ENCODE measurements around the gene PHPT1. TPM values are rescaled to one million over a fixed set of nuclear protein-coding genes. Genes with fewer than 3 reads are reported as not detected.

Gene PHPT1
- total and polyA plus RNA-seq, 2 of the 13 experiments (the other 11 are each of a cell fraction or from before 2014, with no cell fraction given), result 189 to 192 TPM

DNA sequence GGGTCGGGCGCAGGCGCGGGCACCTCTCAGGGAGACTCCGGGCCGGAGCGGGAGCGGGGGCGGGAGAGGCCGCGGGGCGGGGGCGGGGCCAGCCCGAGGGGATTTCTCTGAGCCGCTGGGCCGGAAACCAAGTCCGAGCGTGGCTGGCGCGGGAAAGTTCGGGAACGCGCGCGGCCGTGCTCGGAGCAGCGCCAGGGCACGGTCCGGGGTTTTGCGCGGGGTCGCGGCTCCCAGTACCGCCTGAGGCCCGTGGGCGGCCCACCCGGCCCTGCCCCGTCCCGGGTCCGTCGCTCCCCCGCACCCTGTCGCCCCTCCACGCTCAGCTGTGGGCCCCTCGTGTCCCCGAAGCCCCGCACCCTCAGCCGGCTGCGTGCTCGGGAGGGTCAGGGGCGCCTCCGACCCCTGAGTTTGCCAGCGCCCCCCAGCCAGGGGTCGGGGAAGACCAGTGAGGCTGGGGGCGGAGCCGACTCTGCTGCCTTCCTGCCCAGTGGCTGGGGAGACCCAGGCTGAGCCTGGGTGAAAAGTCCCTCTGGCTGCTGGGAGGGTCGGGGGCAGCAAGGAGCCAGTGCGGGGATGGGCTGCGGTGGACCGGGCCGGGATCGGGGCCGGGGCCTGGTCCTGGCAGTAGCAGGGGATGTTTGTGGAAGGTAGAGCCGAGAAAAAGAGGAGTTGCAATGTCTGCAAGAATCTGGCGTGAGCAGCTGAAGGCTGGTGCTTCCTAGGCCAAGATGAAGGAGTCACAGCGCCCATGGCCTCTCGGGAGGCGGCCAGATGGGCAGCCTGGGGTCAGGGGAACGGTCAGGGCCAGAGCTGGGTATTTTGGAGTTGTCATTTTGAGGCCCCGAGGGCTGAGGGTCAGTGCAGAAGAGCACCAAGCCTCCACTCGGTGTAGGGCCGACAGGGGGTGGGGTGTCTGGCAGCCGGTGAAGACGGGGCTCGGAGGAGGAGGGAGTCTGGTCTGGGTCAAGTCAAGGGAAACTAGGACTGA is 37.7 kb downstream of the PHPT1 start (continued):
- TF ChIP-seq, protein P1, sequence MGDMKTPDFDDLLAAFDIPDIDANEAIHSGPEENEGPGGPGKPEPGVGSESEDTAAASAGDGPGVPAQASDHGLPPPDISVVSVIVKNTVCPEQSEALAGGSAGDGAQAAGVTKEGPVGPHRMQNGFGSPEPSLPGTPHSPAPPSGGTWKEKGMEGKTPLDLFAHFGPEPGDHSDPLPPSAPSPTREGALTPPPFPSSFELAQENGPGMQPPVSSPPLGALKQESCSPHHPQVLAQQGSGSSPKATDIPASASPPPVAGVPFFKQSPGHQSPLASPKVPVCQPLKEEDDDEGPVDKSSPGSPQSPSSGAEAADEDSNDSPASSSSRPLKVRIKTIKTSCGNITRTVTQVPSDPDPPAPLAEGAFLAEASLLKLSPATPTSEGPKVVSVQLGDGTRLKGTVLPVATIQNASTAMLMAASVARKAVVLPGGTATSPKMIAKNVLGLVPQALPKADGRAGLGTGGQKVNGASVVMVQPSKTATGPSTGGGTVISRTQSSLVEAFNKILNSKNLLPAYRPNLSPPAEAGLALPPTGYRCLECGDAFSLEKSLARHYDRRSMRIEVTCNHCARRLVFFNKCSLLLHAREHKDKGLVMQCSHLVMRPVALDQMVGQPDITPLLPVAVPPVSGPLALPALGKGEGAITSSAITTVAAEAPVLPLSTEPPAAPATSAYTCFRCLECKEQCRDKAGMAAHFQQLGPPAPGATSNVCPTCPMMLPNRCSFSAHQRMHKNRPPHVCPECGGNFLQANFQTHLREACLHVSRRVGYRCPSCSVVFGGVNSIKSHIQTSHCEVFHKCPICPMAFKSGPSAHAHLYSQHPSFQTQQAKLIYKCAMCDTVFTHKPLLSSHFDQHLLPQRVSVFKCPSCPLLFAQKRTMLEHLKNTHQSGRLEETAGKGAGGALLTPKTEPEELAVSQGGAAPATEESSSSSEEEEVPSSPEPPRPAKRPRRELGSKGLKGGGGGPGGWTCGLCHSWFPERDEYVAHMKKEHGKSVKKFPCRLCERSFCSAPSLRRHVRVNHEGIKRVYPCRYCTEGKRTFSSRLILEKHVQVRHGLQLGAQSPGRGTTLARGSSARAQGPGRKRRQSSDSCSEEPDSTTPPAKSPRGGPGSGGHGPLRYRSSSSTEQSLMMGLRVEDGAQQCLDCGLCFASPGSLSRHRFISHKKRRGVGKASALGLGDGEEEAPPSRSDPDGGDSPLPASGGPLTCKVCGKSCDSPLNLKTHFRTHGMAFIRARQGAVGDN (CRISPR knock-in tag; IDR thresholded peaks at IDR 0.05), result peak; percentile 50; the same call in 1 of the 2 replicates
- TF ChIP-seq MAZ (IDR thresholded peaks at IDR 0.05; ENCODE audit: borderline replicate concordance, low read depth, low read length), result no peak
- peak; percentile 71; the same call in 1 of the 2 replicates for TF ChIP-seq MAZ (CRISPR knock-in tag; IDR thresholded peaks at IDR 0.05; ENCODE audit: low read depth)
- TF ChIP-seq RXRB (CRISPR knock-in tag; IDR thresholded peaks at IDR 0.05; ENCODE audit: borderline replicate concordance), result 0 out of 2 replicates have a peak, but pooled peaks have one; percentile 9
- TF ChIP-seq, protein P2, sequence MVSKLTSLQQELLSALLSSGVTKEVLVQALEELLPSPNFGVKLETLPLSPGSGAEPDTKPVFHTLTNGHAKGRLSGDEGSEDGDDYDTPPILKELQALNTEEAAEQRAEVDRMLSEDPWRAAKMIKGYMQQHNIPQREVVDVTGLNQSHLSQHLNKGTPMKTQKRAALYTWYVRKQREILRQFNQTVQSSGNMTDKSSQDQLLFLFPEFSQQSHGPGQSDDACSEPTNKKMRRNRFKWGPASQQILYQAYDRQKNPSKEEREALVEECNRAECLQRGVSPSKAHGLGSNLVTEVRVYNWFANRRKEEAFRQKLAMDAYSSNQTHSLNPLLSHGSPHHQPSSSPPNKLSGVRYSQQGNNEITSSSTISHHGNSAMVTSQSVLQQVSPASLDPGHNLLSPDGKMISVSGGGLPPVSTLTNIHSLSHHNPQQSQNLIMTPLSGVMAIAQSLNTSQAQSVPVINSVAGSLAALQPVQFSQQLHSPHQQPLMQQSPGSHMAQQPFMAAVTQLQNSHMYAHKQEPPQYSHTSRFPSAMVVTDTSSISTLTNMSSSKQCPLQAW (CRISPR knock-in tag; IDR thresholded peaks at IDR 0.05), result peak; percentile 70; the same call in 1 of the 2 replicates
- peak; percentile 6; the same call in 1 of the 2 replicates for TF ChIP-seq POLR2AphosphoS5 (IDR thresholded peaks at IDR 0.05; ENCODE audit: low read depth, low read length)
- TF ChIP-seq ZNF430 (CRISPR knock-in tag; IDR thresholded peaks at IDR 0.05), result no peak; the same call in 1 of the 2 replicates
- TF ChIP-seq, protein P3, sequence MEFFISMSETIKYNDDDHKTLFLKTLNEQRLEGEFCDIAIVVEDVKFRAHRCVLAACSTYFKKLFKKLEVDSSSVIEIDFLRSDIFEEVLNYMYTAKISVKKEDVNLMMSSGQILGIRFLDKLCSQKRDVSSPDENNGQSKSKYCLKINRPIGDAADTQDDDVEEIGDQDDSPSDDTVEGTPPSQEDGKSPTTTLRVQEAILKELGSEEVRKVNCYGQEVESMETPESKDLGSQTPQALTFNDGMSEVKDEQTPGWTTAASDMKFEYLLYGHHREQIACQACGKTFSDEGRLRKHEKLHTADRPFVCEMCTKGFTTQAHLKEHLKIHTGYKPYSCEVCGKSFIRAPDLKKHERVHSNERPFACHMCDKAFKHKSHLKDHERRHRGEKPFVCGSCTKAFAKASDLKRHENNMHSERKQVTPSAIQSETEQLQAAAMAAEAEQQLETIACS (CRISPR knock-in tag; IDR thresholded peaks at IDR 0.05), result peak; percentile 52; the same call in 1 of the 2 replicates
- no peak for TF ChIP-seq RBAK (CRISPR knock-in tag; IDR thresholded peaks at IDR 0.05)
- TF ChIP-seq ZNF768 (CRISPR knock-in tag; IDR thresholded peaks at IDR 0.05), result peak; percentile 43; the same call in 1 of the 2 replicates
- peak; percentile 58 for TF ChIP-seq AGO2 (optimal IDR thresholded peaks at IDR 0.05; ENCODE audit: low read depth, low read length)
- TF ChIP-seq, protein P4, sequence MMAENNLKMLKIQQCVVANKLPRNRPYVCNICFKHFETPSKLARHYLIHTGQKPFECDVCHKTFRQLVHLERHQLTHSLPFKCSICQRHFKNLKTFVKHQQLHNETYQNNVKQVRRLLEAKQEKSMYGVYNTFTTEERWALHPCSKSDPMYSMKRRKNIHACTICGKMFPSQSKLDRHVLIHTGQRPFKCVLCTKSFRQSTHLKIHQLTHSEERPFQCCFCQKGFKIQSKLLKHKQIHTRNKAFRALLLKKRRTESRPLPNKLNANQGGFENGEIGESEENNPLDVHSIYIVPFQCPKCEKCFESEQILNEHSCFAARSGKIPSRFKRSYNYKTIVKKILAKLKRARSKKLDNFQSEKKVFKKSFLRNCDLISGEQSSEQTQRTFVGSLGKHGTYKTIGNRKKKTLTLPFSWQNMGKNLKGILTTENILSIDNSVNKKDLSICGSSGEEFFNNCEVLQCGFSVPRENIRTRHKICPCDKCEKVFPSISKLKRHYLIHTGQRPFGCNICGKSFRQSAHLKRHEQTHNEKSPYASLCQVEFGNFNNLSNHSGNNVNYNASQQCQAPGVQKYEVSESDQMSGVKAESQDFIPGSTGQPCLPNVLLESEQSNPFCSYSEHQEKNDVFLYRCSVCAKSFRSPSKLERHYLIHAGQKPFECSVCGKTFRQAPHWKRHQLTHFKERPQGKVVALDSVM (CRISPR knock-in tag; IDR thresholded peaks at IDR 0.05), result no peak
- no peak for TF ChIP-seq NFIC (IDR thresholded peaks at IDR 0.05; ENCODE audit: low read length)
- TF ChIP-seq, protein P5, sequence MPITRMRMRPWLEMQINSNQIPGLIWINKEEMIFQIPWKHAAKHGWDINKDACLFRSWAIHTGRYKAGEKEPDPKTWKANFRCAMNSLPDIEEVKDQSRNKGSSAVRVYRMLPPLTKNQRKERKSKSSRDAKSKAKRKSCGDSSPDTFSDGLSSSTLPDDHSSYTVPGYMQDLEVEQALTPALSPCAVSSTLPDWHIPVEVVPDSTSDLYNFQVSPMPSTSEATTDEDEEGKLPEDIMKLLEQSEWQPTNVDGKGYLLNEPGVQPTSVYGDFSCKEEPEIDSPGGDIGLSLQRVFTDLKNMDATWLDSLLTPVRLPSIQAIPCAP (CRISPR knock-in tag; IDR thresholded peaks at IDR 0.05; ENCODE audit: low read depth), result no peak
- no peak for TF ChIP-seq PAF1 (CRISPR knock-in tag; IDR thresholded peaks at IDR 0.05)
- TF ChIP-seq ZNF563 (CRISPR knock-in tag; IDR thresholded peaks at IDR 0.05), result 0 out of 2 replicates have a peak, but pooled peaks have one; percentile 38
- 0 out of 2 replicates have a peak, but pooled peaks have one; percentile 9 for TF ChIP-seq FOXO1 (CRISPR knock-in tag; IDR thresholded peaks at IDR 0.05)
- peak; percentile 59; the same call in 1 of the 2 replicates for TF ChIP-seq MED13 (CRISPR knock-in tag; IDR thresholded peaks at IDR 0.05)

Measured in HepG2 (cell line).